PC-3 (cell line): Measurements from ENCODE around the gene GPC5.

ENCODE experiments used
- CTCF ChIP-seq: fragments of 300-600 bp; sonication (generic); conservative IDR thresholded peaks from 2 replicates; pipeline ENCODE4 v1.5.1; 2017; ENCODE audit warnings: antibody characterized with exemption, low read depth, mild to moderate bottlenecking, low read length
- EZH2 ChIP-seq: fragments of 300-600 bp; sonication (generic); IDR thresholded peaks from one replicate; pipeline ENCODE4 v1.6.1; 2017; ENCODE audit warnings: antibody characterized with exemption, mild to moderate bottlenecking, low read length; ENCODE audit not compliant: unreplicated experiment
- EZH2phosphoT487 ChIP-seq: fragments of 300-600 bp; sonication (generic); IDR thresholded peaks from 2 replicates; pipeline ENCODE4 v1.6.1; 2018; ENCODE audit warnings: mild to moderate bottlenecking, antibody characterized with exemption, low read length, borderline replicate concordance

- TF ChIP-seq CTCF (no peak), EZH2 (no peak), EZH2phosphoT487 (no peak)
Observed at GRCh38 chr13:91960947-91961346, 562.5 kb downstream of the GPC5 start.
